Natural killer cell (primary cell): ENCODE measurements around the gene MEF2D. TPM values are rescaled to one million over a fixed set of nuclear protein-coding genes. Genes with fewer than 3 reads are reported as not detected.

Source experiments
- ATAC-seq, 3 donors: fragments of 150-1000 bp in 2 of 3; fragments of 200-7000 bp in 1 of 3; cut with Tn5 transposase; 1 replicate in 1 of 3; 2 replicates in 2 of 3; pipeline ENCODE4 v1.10.0; 2021; ENCODE audit warnings: mild to moderate bottlenecking in 2 of 3, moderate library complexity in 2 of 3
- DNase-seq, 2 donors: peaks; one replicate each; pipeline versions ENCODE4 v3.0.0 to v3.0.0-alpha.2; 2013 to 2021; ENCODE audit warnings: mixed read lengths in 1 of 2
- H3K27ac ChIP-seq: one replicate; pipeline ENCODE4 v1.5.1; 2013; ENCODE audit warnings: mild to moderate bottlenecking, low read length
- H3K27me3 ChIP-seq: one replicate; pipeline ENCODE4 v1.6.1; 2013; ENCODE audit warnings: low read length; ENCODE audit not compliant: control insufficient read depth, insufficient read depth
- H3K36me3 ChIP-seq: one replicate; pipeline ENCODE4 v1.6.1; 2013; ENCODE audit warnings: low read length; ENCODE audit not compliant: control insufficient read depth, insufficient read depth
- H3K4me1 ChIP-seq: one replicate; pipeline ENCODE4 v1.6.1; 2013; ENCODE audit warnings: low read length; ENCODE audit not compliant: control insufficient read depth, insufficient read depth
- H3K4me3 ChIP-seq: one replicate; pipeline ENCODE4 v1.5.1; 2013; ENCODE audit warnings: low read length
- H3K9me3 ChIP-seq: one replicate; pipeline ENCODE4 v1.6.1; 2013; ENCODE audit warnings: low read length; ENCODE audit not compliant: control insufficient read depth, insufficient read depth
- H3K27ac Mint-ChIP-seq, 2 donors: one replicate each; pipeline ENCODE4 v1.8.0; 2022; ENCODE audit warnings: mild to moderate bottlenecking in 2 of 2, mixed read lengths in 2 of 2, moderate library complexity in 1 of 2
- H3K27me3 Mint-ChIP-seq, 2 donors: one replicate each; pipeline ENCODE4 v1.8.0; 2022; ENCODE audit warnings: low read depth in 2 of 2, mixed read lengths in 2 of 2
- H3K36me3 Mint-ChIP-seq: one replicate; pipeline ENCODE4 v1.8.0; 2022; ENCODE audit warnings: mixed read lengths
- H3K4me1 Mint-ChIP-seq, 2 donors: one replicate each; pipeline ENCODE4 v1.8.0; 2022; ENCODE audit warnings: mixed read lengths in 2 of 2
- H3K4me3 Mint-ChIP-seq: one replicate; pipeline ENCODE4 v1.8.0; 2022; ENCODE audit warnings: mild to moderate bottlenecking, moderate library complexity, mixed read lengths
- H3K9me3 Mint-ChIP-seq, 2 donors: one replicate each; pipeline ENCODE4 v1.8.0; 2022; ENCODE audit warnings: mixed read lengths in 2 of 2
- WGBS: methylation state at CpG from one replicate; pipeline ENCODE4 v1.1.7; 2013; ENCODE audit warnings: missing lambda C conversion rate; ENCODE audit not compliant: insufficient coverage; 5-methylcytosine and 5-hydroxymethylcytosine counted together
- intact Hi-C: fragments of 100-400 bp; cut with micrococcal nuclease; formaldehyde crosslinking; loops from one replicate; pipeline ENCODE4 v1.14.2; 2022
- total RNA-seq, 4 donors: library from RNA; stranded (reverse); fragments of 120-200 nt in 1 of 4; gene quantifications; one replicate each; pipeline versions ENCODE4 v1.2.3 to v1.2.4, GENCODE V29; 2013 to 2022
- TF ChIP-seq, protein P1 (sequence below): fragments of 200-600 bp; IDR thresholded peaks from one replicate; pipeline ENCODE4 v1.8.0; 2022; ENCODE audit warnings: antibody characterized with exemption

The MEF2D gene
- total RNA-seq, 3 donors from 2014 or later (not counting 1 experiment from before 2014, with no cell fraction given): 232 to 298 (median 284) TPM

DNA sequence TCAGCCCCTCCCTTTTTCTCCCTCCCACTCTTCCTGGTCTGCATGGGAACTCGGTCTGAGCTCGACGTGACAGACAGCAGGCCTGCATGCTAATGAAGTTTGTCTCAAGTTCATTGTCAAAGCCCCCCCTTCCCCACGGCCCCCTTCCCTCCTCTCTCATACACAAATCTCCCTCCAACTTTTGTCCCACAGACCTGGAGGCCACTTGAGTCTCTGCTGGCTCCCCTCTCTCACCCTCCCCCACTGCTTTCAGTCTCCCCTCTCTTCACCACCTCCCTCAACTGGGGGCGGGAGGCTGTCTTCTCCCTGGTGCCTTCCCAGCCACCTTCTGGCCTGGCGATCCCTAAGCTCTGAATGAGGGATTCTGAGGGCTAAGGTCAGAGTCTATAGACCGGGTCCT is 70.3 kb downstream of the MEF2D start:
- H3K36me3 Mint-ChIP-seq: no peaks in the 10 kb centered on the region
- peaks cover 85 to 96% of the 10 kb centered on the region in 2 donors for H3K27me3 Mint-ChIP-seq
- DNase-seq (no peak), ATAC-seq (no peak)
- H3K9me3 Mint-ChIP-seq: no peaks in the 10 kb centered on the region
- H3K4me3 Mint-ChIP-seq: no peak overlapping the region
- no peak overlapping the region for H3K27ac ChIP-seq
- peaks cover 63% of the 10 kb centered on the region for H3K27me3 ChIP-seq
- 7% methylated on average over 7 of the region's 7 CpGs for WGBS
- TF ChIP-seq, protein P1, sequence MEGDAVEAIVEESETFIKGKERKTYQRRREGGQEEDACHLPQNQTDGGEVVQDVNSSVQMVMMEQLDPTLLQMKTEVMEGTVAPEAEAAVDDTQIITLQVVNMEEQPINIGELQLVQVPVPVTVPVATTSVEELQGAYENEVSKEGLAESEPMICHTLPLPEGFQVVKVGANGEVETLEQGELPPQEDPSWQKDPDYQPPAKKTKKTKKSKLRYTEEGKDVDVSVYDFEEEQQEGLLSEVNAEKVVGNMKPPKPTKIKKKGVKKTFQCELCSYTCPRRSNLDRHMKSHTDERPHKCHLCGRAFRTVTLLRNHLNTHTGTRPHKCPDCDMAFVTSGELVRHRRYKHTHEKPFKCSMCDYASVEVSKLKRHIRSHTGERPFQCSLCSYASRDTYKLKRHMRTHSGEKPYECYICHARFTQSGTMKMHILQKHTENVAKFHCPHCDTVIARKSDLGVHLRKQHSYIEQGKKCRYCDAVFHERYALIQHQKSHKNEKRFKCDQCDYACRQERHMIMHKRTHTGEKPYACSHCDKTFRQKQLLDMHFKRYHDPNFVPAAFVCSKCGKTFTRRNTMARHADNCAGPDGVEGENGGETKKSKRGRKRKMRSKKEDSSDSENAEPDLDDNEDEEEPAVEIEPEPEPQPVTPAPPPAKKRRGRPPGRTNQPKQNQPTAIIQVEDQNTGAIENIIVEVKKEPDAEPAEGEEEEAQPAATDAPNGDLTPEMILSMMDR: no peak
- H3K4me1 Mint-ChIP-seq: peaks cover 5 to 9% of the 10 kb centered on the region in 2 donors
- intact Hi-C loops: no loop called here
- H3K4me3 ChIP-seq: no peak overlapping the region
- H3K9me3 ChIP-seq: no peaks in the 10 kb centered on the region
- H3K4me1 ChIP-seq: peaks cover 4% of the 10 kb centered on the region
- H3K27ac Mint-ChIP-seq: no peak overlapping the region
- no peaks in the 10 kb centered on the region for H3K36me3 ChIP-seq

DNA sequence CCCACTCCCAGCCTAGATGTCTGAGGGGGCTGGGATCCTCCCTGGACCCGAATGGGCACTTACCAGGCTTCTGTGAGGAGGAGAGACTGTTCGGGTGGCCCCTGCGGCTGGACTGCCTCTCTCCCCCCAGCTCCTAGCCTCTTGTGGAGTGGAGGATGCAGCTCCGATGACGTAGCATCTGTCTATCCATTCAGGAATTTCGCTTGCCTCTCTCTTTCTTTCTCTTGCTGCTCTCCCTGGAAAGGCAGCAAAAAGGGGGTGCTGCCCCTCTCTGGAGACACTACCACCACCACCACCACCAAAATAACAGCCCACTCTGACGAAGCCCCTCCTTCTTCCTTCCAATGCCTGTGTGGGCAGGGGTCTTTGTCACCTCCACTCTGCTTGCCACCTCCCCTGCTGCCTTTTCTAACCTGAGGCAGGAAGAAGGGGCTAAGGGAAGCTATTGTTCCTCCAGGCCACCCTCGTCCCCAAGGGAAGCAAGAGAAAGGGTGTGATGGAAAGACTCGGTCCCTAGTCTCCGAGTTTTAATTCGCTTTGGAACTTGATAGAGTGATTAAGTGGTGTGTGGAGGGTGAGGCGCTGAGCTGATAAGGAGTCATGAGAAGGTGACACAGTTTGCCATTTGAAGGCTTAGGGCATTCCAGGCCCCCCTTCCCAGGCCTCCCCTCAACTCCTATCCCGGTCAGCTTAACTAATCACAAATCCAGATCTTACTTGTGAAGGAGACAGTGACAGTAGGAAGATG is 71.1 kb downstream of the MEF2D start:
- WGBS: 7% methylated on average over 11 of the region's 13 CpGs
- H3K4me3 Mint-ChIP-seq: no peak overlapping the region
- peaks cover 55% of the 10 kb centered on the region for H3K27me3 ChIP-seq

DNA sequence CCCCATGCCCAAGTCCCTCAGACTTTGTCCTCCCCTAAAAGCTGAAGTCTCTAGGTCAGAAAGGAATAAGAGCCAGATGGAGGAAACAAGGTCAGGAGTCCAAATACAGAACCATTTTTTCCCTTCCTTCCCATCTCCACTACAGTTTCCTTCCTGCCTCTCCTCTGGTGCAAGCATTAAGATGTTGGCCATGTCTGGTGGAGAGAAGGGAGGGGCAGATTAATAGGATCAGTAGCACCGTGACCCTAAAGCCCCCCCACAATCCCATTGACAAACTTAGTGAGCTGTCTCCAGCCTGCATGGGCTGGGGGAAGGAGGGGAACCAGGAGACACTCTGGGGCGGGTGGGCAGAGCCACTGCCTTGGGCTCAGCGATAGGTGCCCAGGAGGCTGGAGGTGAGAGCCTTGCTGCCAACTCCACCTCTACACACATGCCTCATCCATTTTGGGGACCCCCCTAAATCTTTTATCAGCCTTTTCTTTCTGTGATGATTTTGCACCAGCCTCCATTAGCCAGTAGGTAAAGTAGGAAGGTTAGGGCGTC is 71.8 kb downstream of the MEF2D start:
- Histone ChIP-seq H3K36me3 (no peaks in the 10 kb centered on the region), H3K27ac (no peak overlapping the region), H3K9me3 (no peaks in the 10 kb centered on the region), H3K4me1 (no peaks in the 10 kb centered on the region), H3K27me3 (peaks cover 53% of the 10 kb centered on the region), H3K4me3 (no peak overlapping the region)
- H3K9me3 Mint-ChIP-seq: no peaks in the 10 kb centered on the region
- DNase-seq: no peak
- no peak for ATAC-seq
- no peak overlapping the region for H3K4me3 Mint-ChIP-seq
- intact Hi-C loops: no loop called here
- H3K27me3 Mint-ChIP-seq: peaks cover 81 to 96% of the 10 kb centered on the region in 2 donors
- no peak overlapping the region for H3K27ac Mint-ChIP-seq
- no peaks in the 10 kb centered on the region for H3K36me3 Mint-ChIP-seq
- H3K4me1 Mint-ChIP-seq: peaks cover 0 to 4% of the 10 kb centered on the region in 2 donors
- 0% methylated on average over 1 of the region's 4 CpGs for WGBS
- TF ChIP-seq, protein P1: no peak

More for the DNA sequence above, 71.1 kb downstream of the MEF2D start:
- DNase-seq (no peak), ATAC-seq (no peak)
- no peaks in the 10 kb centered on the region for H3K36me3 ChIP-seq
- no peaks in the 10 kb centered on the region for H3K4me1 ChIP-seq
- TF ChIP-seq, protein P1: no peak
- H3K9me3 ChIP-seq: no peaks in the 10 kb centered on the region
- Mint-ChIP-seq H3K4me1 (peaks cover 0 to 4% of the 10 kb centered on the region in 2 donors), H3K27ac (no peak overlapping the region), H3K36me3 (no peaks in the 10 kb centered on the region), H3K9me3 (no peaks in the 10 kb centered on the region), H3K27me3 (peaks cover 83 to 96% of the 10 kb centered on the region in 2 donors)
- intact Hi-C loops: no loop called here
- H3K4me3 ChIP-seq: no peak overlapping the region
- H3K27ac ChIP-seq: no peak overlapping the region
